Germinal center (tissue), 1 donor: ENCODE data around the gene BST2.
A peak's percentile ranks its signal among the peaks of the same experiment; 100 is the strongest.
"Not testable (repeated sequence)": the region's sequence is repeated elsewhere in the genome, so short reads cannot be mapped to it uniquely, and the experiment has no call there.

Experiments
- DNase-seq: peaks from one replicate; pipeline ENCODE4 v3.0.0; 2012; ENCODE audit warnings: mixed read lengths, low spot score

Gene BST2

DNA sequence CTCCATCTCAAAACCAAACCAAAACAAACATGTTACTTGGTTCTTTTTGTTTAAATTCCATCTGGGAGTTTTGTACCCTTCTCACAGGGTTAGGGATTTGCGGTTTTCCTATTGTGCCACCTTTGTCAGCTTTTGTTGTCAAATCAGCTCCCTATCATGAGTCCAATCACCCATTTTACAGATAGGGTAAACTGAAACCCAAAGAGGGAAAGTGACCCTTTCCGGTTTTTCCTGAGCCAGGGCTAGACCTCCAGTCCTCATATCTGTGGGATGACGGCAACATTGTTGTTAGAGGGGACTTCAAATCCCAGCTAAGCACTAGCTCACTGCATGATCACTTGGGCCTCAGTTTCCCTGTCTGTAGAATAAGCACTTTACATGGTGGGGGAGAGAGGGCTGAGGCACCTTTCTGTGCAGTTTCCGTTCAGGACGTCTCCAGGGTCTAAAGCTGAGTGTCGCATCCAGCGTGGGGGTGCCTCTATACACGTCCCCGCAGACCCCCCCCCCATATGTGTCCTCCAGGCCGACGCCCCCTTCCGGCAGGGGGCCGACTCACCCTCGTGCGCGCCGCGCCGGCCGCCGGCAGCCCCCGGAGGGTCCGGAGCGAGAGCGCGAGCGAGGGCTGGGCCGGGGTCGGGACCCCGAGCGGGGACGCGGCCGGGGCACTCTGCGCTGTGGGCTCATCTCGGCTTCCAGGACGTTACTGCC lies 15.3 kb downstream of the BST2 start:
- DNase-seq, result peak; percentile 22

DNA sequence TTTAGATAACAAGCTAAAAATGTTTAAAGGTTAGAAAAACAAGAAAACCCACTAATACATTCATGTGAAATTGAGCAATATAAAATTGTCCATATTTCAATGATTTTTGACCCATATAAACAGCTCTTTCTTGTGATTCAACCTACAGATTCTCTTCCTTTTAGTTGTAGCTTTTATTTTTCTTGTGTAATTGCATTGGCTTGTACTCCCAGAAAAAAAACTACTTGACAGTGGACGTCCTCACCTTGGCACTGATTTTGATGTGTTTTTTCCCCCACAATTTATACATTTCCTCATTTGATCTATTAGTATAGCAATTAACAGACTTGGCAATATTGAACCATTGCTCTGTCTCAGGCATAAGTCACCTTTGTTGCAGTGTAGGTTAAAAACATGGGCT lies 16.1 kb downstream of the BST2 start:
- DNase-seq, result no peak

DNA sequence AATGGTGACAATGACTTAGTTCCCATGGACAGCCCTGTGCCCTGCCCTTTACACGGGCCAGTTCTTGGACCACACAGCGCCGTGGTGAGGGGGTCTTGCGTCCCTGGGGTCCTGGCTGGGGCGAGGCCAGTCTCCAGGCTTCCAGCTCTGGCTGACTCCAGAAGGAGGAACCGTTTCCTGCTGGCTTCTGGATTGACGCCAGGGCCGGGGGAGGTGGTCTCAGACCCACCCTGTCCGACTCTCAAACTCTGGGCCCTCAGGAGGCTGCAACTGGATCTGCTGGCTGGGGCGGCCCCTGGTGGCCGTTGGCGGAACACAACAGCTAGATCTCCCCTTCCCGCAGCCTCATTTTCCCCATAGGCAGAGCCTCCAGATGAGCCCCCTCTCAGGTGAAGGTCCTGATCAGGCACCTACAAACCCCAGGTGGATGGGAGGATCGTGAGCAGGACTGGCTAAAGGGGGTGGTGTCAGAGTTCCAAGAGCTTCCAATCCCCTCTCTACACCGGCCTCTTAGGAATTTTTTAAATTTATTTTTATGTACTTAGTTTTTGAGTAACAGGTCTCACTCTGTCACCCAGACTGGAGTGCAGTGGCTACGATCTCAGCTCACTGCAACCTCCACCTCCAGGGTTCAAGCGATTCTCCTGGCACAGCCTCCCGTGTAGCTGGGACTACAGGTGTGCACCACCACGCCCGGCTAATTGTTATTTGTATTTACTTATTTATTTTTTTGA lies 19.4 kb downstream of the BST2 start:
- peak; percentile 82 for DNase-seq

DNA sequence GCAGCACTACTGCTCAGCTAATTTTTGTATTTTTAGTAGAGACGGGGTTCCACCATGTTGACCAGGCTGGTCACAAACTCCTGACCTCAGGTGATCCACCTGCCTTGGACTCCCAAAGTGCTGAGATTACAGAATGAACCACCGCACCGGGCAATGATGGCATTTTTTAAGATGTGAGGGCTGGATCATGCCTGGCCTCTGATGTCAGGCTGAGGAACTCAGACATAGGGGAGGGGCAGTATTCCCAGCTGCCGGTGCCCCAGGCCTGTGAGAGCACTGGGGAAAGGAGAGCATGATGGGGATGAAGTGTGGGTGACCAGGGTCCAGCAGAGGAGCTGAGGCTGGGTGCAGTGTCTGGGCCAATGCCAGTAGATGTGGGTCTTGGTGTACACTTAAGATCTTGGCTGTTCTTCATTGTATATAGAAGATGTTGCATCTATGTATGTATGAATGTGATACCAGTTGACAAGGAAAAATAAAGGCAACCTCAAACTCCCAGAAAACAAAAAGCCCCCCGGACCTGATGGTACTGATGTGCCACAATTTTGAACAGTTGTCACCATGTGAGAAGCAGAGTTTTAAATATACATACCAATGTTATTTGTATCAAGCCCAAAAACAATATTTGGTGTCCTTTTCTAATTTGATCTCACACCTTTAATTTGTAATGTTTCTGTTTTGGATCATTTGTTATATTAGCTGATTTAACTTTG lies 24.8 kb downstream of the BST2 start:
- no peak for DNase-seq

DNA sequence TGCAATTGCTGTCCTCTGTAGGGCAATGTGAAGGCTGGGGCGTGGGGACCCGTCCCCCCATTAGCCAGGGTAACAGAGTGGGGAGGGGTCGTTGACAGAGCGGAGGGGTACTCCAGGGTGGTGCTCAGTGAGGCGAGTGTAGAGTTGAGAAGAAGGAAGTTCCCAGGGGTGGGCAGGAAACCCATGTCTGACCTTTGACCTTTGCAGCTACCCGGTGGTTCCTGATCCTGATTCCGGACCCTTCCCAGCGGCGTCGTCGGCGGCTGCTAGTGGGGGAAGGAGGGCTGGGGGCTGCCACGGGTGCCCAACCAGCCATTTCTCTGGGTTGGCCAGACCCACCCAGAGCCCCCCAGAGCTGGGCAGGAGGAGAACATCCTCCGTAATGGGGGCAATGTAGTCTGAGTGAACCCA lies 26.2 kb downstream of the BST2 start:
- DNase-seq, result no peak

DNA sequence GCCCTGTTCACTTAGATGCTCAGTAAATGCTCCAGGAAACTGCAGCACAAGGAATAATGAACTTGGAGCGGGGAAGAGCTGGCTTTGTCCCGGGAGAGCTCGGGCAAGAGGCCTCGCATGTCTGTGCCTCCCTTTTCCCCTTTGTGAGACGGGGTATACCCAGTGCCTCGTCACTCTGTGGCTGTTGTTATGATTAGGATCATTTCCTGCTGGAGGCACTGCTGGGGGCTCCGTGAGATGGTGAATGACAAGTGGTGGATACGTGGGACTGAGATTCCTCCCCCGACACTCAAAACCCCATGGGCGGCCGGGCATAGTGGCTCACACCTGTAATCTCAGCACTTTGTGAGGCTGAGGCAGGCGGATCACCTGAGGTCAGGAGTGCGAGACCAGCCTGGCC lies 27.2 kb downstream of the BST2 start:
- DNase-seq, result no peak

DNA sequence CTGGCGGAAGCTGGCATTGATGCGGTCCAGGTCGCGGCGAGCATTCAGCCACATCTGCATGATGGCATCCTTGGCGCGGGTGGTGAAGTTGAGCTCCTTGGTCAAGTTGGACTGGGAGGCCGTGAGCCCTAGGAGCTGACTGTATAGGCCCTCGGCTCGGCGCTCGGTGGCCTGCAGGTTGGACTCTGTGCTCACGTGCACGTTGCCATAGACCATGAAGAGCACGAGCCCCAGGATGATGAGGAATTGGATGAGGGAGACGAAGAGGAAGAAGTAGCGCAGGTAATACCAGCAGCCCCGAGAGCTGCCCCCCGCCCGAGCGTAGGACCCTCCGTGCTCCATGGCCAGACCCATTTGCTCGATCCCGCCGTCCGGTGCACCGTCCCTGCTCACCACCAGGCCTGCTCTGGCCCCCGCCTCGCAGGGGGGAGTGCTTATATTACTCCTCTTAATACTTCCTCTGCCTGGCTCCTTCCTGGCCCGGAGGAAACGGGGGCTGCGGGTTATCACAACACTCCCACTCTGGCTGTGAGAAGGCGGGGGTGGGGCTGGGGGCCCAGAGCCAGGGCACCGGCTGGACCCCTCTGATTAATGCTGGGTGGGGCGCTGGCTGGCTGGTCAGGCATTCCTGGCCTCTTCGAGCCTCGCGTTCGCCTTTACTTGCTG lies 28.4 kb downstream of the BST2 start, which contains the start of gene PLVAP:
PLVAP (minus strand) TSS at position 408 of the 666 bp plus-strand sequence; CDS start at position 354, 54 bp downstream.
- no peak for DNase-seq

DNA sequence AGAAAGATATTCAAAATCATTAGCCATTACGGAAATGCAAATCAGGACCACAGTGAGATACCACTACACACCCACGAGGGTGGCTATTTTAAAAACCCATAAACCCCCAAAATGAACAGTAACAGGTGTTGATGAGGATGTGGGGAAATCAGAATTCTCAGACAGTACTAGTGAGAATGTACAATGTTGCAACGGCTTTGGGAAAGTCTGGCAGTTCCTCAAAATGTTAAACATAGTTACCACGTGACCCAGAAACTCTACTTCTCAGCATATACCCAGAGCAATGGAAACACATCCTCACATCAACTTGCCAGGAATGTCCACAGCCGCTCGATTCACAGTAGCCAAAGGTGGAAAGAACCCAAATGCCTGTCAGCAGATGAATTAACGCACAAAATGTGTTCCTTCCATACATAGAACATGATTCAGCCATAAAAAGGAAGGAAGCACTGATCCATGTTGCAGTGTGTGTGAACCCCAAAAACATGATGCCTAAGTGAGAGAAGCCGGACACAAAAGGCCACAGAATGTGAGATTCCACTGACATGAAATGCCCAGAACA lies 35.3 kb downstream of the BST2 start:
- peak; percentile 62 for DNase-seq

DNA sequence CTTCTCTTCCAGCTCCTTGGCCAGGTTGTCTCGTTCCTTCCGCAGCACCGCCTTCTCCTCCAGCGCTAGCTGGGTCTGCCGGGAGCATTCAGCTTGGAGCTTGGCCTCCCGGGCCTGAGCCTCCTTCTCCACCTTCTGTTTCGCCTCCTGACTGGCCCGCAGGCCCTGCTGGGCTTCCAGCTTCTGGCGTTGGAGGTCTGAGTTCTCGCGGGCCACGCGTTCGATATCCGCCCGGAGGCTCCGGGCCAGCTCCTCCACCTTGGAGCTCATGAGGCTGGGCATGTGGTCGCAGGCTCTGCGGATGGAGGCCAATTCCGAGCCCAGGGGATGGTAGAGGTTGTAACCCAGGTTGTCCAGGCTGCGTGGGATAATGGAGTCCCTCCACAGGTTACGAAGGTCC lies 40.1 kb downstream of the BST2 start:
- no peak for DNase-seq

DNA sequence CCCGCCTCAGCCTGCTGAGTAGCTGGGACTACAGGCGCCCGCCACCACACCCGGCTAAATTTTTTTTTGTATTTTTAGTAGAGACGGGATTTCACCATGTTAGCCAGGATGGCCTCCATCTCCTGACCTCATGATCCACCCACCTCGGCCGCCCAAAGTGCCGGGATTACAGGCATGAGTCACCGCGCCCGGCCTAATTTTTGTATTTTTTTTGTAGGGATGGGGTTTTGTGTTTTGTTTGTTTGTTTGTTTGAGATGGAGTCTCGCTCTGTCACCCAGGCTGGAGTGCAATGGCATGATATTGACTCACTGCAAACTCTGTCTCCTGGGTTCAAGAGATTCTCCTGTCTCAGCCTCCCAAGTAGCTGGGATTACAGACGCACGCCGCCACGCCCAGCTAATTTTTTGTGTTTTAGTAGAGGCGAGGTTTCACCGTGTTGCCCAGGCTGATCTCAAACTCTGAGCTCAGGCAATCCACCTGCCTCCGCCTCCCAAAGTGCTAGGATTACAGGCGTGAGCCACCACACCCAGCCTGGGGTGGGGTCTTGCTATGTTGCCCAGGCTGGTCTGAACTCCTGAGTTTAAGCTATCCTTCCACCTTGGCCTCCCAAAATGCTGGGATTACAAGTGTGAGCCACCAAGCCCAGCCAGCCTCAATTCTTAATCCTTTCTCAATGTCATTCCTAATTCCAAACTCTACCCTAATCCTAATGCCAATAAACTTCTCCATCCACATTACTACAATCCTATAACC lies 41.4 kb downstream of the BST2 start:
- DNase-seq, result not testable (repeated sequence)

DNA sequence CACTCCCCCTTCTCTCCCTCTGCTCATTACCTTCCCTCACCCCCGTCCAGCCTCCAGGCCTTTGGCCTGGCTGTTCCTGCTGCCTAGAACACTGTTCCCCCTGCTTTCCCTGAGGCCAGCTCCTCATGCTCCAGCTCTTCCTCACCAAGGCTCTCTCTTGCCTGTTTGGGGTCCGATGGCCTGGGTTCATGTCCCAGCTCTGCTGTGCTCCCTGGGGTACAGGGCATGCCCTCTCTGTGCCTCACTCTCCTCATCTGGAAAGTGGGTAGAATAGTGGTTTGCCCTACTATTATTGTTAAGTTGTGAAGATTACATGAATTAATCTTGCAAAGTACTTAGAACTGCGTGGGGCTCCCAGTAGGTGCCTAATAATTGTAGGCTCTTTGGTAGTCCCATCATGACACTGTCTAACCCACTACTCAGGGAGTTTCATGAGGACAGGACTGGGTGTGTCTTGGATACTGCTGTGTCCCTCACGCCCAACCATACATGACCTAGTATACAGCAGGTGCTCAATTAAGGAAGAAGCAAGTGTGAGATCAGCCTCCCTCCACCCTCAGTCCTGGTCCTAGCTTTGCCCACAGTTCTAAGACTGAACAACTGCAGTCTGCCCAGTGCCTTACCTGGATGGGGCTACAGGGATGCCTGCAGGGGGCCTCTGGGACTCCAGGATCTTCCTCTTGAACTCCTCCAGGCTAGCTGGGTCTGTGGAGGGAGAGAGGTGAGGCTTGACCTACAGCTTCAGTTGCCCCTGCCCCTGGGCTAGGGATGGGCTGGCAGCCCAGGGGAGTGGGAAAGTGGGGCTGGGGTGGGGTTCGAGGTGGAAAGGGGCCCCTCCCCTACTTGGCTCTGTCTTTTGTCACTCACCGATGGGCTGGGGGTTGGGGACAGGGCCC lies 45.3 kb downstream of the BST2 start:
- DNase-seq, result no peak

DNA sequence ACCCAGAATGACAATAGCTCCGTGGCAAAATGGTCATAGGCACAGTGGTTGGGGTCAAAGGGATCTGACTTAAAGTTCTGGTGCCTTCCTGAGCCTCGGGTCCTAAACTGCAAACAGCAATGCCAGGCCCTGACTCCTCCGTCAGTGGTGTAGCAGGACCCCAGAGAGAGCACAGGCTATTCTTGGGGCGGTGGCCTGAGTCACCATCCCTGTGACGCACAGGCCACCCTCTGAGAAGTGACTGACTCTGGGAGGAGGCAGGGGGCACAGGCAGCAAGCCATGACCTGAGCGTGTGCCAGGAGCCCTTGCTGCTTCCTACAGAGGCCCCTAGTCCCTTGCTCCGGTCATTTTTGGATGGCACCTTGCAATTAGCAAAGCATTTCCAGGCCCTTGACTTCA lies 47.0 kb downstream of the BST2 start:
- no peak for DNase-seq

DNA sequence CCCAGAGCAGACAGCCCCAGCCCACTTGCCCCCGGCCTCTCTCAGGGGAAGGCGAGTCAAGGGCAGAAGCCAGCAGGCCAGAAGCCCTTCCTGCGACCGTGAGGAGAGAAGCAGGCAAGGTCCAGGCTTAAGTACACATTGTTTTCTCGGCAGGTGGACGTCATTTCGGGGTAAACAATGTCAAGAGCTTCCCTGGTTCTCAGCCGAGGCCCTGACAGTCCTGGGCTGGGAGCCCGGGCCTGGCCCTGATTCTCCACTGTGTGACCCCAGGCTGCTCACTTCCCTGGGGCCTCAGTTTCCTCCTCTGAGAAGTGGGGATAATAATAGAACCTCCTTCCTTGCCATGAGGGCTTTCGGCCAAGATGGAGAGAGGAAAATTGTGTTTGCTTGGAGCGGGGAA lies 47.7 kb downstream of the BST2 start:
- no peak for DNase-seq

DNA sequence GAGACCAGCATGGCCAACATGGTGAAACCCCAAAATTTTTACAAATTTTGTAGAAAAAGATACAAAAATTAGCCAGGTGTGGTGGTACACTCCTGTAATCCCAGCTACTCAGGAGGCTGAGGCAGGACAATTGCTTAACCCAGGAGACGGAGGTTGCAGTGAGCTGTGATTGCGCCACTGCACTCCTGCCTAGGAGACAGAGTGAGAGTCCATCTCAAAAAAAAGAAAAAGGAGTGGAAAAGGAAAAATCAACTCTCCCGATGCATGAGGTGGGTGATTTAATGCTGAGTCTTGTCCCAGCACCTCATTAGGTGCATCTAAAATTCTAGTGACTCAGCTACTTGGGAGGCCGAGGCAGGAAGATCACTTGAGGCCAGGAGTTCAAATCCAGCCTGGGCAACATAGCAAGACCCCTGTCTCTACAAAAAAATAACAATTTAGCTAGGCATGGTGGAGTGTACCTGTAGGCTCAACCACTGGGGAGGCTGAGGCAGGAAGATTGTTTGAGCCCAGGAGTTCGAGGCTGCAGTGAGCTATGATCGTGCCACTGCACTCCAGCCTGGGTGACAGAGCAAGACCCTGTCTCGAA lies 48.3 kb downstream of the BST2 start:
- no peak for DNase-seq

DNA sequence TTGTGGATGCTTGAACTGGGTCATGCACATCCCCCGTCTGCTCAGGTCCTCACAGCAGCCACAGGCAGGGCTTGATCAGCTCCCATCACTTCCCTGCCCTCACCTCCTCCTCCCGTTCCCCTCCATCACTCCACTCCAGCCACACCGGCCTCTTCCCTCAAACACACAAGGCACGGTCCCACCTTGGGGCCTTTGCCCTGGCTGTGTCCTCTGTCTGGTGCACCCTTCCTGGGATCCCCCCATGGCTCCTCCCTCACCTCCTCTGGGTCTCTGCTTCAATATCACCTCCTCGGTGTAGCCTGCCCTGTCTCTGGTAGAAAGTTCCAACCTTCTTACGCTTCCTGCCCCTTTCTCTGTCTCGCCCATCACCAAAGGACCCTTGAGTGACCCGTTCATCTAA lies 52.0 kb downstream of the BST2 start:
- no peak for DNase-seq
